Cardiac fibroblast (primary cell): ENCODE measurements around the gene INAVA.

ENCODE experiments used
- DNase-seq, 2 donors: peaks; one replicate each; pipeline versions ENCODE4 v3.0.0 to v3.0.0-alpha.2; 2010; ENCODE audit warnings: low read depth in 2 of 2
- H3K4me3 ChIP-seq, 2 donors: replicated peaks in 1 of 2; 1 replicate in 1 of 2; 2 replicates in 1 of 2; pipeline ENCODE4 v1.5.1; 2011; ENCODE audit warnings: low read depth in 2 of 2, low read length in 2 of 2, mild to moderate bottlenecking in 2 of 2, moderate library complexity in 1 of 2
- CTCF ChIP-seq: IDR thresholded peaks from one replicate; pipeline ENCODE4 v1.5.1; 2011; ENCODE audit warnings: low read depth, mild to moderate bottlenecking, low read length, inconsistent platforms

Gene INAVA

GRCh38 chr1:200912737-200913407, 18.2 kb downstream of the INAVA start:
- TF ChIP-seq CTCF, result no peak
- DNase-seq, result no peak
- H3K4me3 ChIP-seq, result no peak overlapping the region

- no peak overlapping the region for H3K4me3 ChIP-seq
- TF ChIP-seq CTCF, result no peak
- DNase-seq, result no peak
Observed at GRCh38 chr1:200916152-200916551, 21.5 kb downstream of the INAVA start.

- H3K4me3 ChIP-seq, result no peak overlapping the region
- TF ChIP-seq CTCF, result no peak
- DNase-seq, result no peak
Observed at GRCh38 chr1:200916681-200917080, 22.0 kb downstream of the INAVA start.

GRCh38 chr1:200917291-200917817, 22.7 kb downstream of the INAVA start:
- DNase-seq, result no peak
- H3K4me3 ChIP-seq, result no peak overlapping the region
- no peak for TF ChIP-seq CTCF

- TF ChIP-seq CTCF, result no peak
- H3K4me3 ChIP-seq, result no peak overlapping the region
- no peak for DNase-seq
Observed at GRCh38 chr1:200918006-200918405, 23.3 kb downstream of the INAVA start.

- no peak for TF ChIP-seq CTCF
- no peak overlapping the region for H3K4me3 ChIP-seq
- no peak for DNase-seq
Observed at GRCh38 chr1:200919386-200919785, 24.7 kb downstream of the INAVA start.
